ENCODE results near the gene ASB15.

DNA sequence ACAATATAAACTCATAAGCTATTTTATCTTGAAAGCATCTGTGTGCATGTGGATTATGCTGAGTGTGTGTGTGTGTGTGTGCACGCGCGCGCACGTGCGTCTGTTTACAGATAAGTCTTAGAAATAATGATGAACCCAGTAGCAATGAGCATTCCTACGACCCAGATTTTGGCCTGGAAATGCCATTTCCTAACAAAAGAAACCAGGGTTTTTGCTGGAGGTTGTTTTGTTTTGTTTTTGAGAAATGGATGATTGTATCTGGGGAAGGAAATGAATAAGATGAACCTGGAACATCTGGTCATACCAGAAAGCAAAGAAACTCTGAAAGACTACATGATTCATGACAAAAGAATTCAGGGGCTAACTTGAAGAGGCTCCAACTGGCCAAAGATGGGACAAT lies 31.9 kb downstream of the ASB15 start:
- no peak for TF ChIP-seq POLR2A (IDR thresholded peaks at IDR 0.05)
- TF ChIP-seq, protein P1, sequence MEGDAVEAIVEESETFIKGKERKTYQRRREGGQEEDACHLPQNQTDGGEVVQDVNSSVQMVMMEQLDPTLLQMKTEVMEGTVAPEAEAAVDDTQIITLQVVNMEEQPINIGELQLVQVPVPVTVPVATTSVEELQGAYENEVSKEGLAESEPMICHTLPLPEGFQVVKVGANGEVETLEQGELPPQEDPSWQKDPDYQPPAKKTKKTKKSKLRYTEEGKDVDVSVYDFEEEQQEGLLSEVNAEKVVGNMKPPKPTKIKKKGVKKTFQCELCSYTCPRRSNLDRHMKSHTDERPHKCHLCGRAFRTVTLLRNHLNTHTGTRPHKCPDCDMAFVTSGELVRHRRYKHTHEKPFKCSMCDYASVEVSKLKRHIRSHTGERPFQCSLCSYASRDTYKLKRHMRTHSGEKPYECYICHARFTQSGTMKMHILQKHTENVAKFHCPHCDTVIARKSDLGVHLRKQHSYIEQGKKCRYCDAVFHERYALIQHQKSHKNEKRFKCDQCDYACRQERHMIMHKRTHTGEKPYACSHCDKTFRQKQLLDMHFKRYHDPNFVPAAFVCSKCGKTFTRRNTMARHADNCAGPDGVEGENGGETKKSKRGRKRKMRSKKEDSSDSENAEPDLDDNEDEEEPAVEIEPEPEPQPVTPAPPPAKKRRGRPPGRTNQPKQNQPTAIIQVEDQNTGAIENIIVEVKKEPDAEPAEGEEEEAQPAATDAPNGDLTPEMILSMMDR (IDR thresholded peaks at IDR 0.05), result no peak

Data from sigmoid colon (tissue), 3 donors.